ENCODE measurements around the gene MRTFA.

GRCh38 chr22:40479887-40480538, 156.5 kb downstream of the MRTFA start:
- TF ChIP-seq POLR2A (IDR thresholded peaks at IDR 0.05) (no peak), CTCF (IDR thresholded peaks at IDR 0.05) (no peak)

Data from esophagus squamous epithelium (tissue), 4 donors.